ENCODE results near the gene ENTPD8.

The ENTPD8 gene

GRCh38 chr9:137445275-137445807, 4.2 kb upstream of the ENTPD8 start:
- H3K4me3 ChIP-seq (ENCODE audit: low read depth, low read length) = no peak overlapping the region

GRCh38 chr9:137444106-137444790, 3.1 kb upstream of the ENTPD8 start:
- no peak overlapping the region for H3K4me3 ChIP-seq (ENCODE audit: low read depth, low read length)
- TF ChIP-seq CTCF (IDR thresholded peaks at IDR 0.05; ENCODE audit: borderline replicate concordance, insufficient read depth, low read depth, low read length) = 0 out of 2 replicates have a peak, but pooled peaks have one; percentile 7

More at GRCh38 chr9:137445275-137445807, 4.2 kb upstream of the ENTPD8 start:
- peak; percentile 84 for TF ChIP-seq CTCF (IDR thresholded peaks at IDR 0.05; ENCODE audit: borderline replicate concordance, insufficient read depth, low read depth, low read length)

- H3K4me3 ChIP-seq (ENCODE audit: low read depth, low read length) = no peak overlapping the region
Measured at GRCh38 chr9:137441935-137442321, 771 bp upstream of the ENTPD8 start.

GRCh38 chr9:137439158-137439714, 1.9 kb downstream of the ENTPD8 start:
- no peak overlapping the region for H3K4me3 ChIP-seq (ENCODE audit: low read depth, low read length)
- TF ChIP-seq CTCF (IDR thresholded peaks at IDR 0.05; ENCODE audit: borderline replicate concordance, insufficient read depth, low read depth, low read length) = no peak

More at GRCh38 chr9:137441935-137442321, 771 bp upstream of the ENTPD8 start:
- TF ChIP-seq CTCF (IDR thresholded peaks at IDR 0.05; ENCODE audit: borderline replicate concordance, insufficient read depth, low read depth, low read length) = no peak

GRCh38 chr9:137438591-137439157, 2.5 kb downstream of the ENTPD8 start:
- no peak for TF ChIP-seq CTCF (IDR thresholded peaks at IDR 0.05; ENCODE audit: borderline replicate concordance, insufficient read depth, low read depth, low read length)

GRCh38 chr9:137437691-137438590, 3.2 kb downstream of the ENTPD8 start:
- H3K4me3 ChIP-seq (ENCODE audit: low read depth, low read length) = no peak overlapping the region
- TF ChIP-seq CTCF (IDR thresholded peaks at IDR 0.05; ENCODE audit: borderline replicate concordance, insufficient read depth, low read depth, low read length) = no peak

More at GRCh38 chr9:137438591-137439157, 2.5 kb downstream of the ENTPD8 start:
- no peak overlapping the region for H3K4me3 ChIP-seq (ENCODE audit: low read depth, low read length)
